K562 (cell line): ENCODE measurements around the gene ZBTB47. TPM values are rescaled to one million over a fixed set of nuclear protein-coding genes. Genes with fewer than 3 reads are reported as not detected.

ENCODE experiments used
- ATAC-seq: fragments of 200-7000 bp; cut with Tn5 transposase; 3 replicates; pipeline ENCODE4 v1.9.1; 2020; ENCODE audit warnings: moderate library complexity
- BruUV-seq: library from RNA; stranded (reverse); fragments of 400-500 nt; replicated peaks from 2 replicates; lab custom pipeline; 2021; lab: Mats Ljungman, UMichigan
- CTCF ChIA-PET: fragments of 300-600 bp; formaldehyde crosslinking; extraction: SDS; loops from one replicate; lab custom pipeline; 2021; ENCODE audit warnings: low intra/inter-chr PET ratio; lab: Yijun Ruan, JAX
- POLR2A ChIA-PET: fragments of 300-600, 350-650 bp; sonication (Branson Sonifier 250); formaldehyde crosslinking; extraction: SDS; loops from one replicate; lab custom pipeline; 2021; ENCODE audit warnings: antibody characterized with exemption, inconsistent platforms; lab: Yijun Ruan, JAX
- DNase-seq, 4 experiments: peaks; one replicate each; pipeline versions ENCODE4 v3.0.0 to v3.0.0-alpha.2; 2011 to 2018; ENCODE audit warnings: low spot score in 3 of 4, mixed read lengths in 3 of 4; ENCODE audit errors: extremely low read depth in 1 of 4
- FAIRE-seq: peaks from 2 replicates; lab custom pipeline; 2011; peaks lifted over from hg19 to GRCh38; lab: Jason Lieb, UNC
- H2AFZ ChIP-seq: 2 replicates; pipeline ENCODE4 v1.6.0; 2011; ENCODE audit warnings: low read depth, low read length, control low read depth, inconsistent platforms
- H3K27ac ChIP-seq: fragments of 200-600 bp; 3 replicates; pipeline ENCODE4 v1.8.0; 2011; ENCODE audit warnings: low read depth, mild to moderate bottlenecking, control low read depth, inconsistent platforms, low read length, moderate library complexity, mixed read lengths; ENCODE audit errors: extremely low read depth
- H3K27me3 ChIP-seq, 2 experiments: fragments of 300-600 bp in 1 of 2; 2 replicates in 1 of 2; 3 replicates in 1 of 2; pipeline versions ENCODE4 v1.6.0 to v1.8.0; 2011; ENCODE audit warnings: inconsistent platforms in 2 of 2, low read length in 2 of 2, mild to moderate bottlenecking in 1 of 2, mixed read lengths in 1 of 2, moderate library complexity in 1 of 2; ENCODE audit not compliant: control insufficient read depth in 2 of 2, insufficient read depth in 2 of 2
- H3K36me3 ChIP-seq: fragments of 300-600 bp; 3 replicates; pipeline ENCODE4 v1.8.0; 2011; ENCODE audit warnings: mild to moderate bottlenecking, low read length, inconsistent platforms; ENCODE audit not compliant: control insufficient read depth, insufficient read depth
- H3K4me1 ChIP-seq, 2 experiments: fragments of 200-600 bp in 1 of 2; replicated peaks in 1 of 2; 2 replicates in 1 of 2; 3 replicates in 1 of 2; pipeline versions ENCODE4 v1.5.1 to v1.8.0; 2011; ENCODE audit warnings: inconsistent platforms in 2 of 2, low read length in 2 of 2, mild to moderate bottlenecking in 1 of 2, mixed read lengths in 1 of 2, moderate library complexity in 1 of 2; ENCODE audit not compliant: control insufficient read depth in 2 of 2, insufficient read depth in 2 of 2
- H3K4me2 ChIP-seq: 2 replicates; pipeline ENCODE4 v1.6.1; 2011; ENCODE audit warnings: low read length, control low read depth, inconsistent platforms, mixed read lengths; ENCODE audit not compliant: insufficient read depth
- H3K4me3 ChIP-seq: fragments of 200-600 bp; sonication (generic), shearing (Covaris generic); 2 replicates; pipeline ENCODE4 v1.5.1; 2016; ENCODE audit warnings: control low read depth, inconsistent platforms
- H3K79me2 ChIP-seq: fragments of 200-600 bp; 3 replicates; pipeline ENCODE4 v1.8.0; 2011; ENCODE audit warnings: low read length, inconsistent platforms; ENCODE audit not compliant: control insufficient read depth, insufficient read depth
- H3K9ac ChIP-seq, 2 experiments: 2 replicates each; pipeline versions ENCODE4 v1.6.0 to v1.6.1; 2011; ENCODE audit warnings: low read depth in 2 of 2, low read length in 2 of 2, control low read depth in 1 of 2, inconsistent platforms in 1 of 2, mild to moderate bottlenecking in 1 of 2, mixed read lengths in 1 of 2; ENCODE audit not compliant: insufficient read depth in 1 of 2
- H3K9me1 ChIP-seq: one replicate; pipeline ENCODE4 v1.6.0; 2011; ENCODE audit warnings: inconsistent platforms, mild to moderate bottlenecking, low read length, moderate library complexity; ENCODE audit not compliant: control insufficient read depth, insufficient read depth
- H3K9me3 ChIP-seq: replicated peaks from 2 replicates; pipeline ENCODE4 v1.5.1; 2011; ENCODE audit warnings: low read depth, low read length, inconsistent platforms; ENCODE audit not compliant: control insufficient read depth, insufficient read depth
- H4K20me1 ChIP-seq: replicated peaks from 2 replicates; pipeline ENCODE4 v1.6.1; 2011; ENCODE audit warnings: low read length, inconsistent platforms, mixed read lengths; ENCODE audit not compliant: control insufficient read depth, insufficient read depth
- CSDE1 ChIP-seq, 2 experiments: fragments of 450-650 bp; IDR thresholded peaks; 2 replicates each; pipeline ENCODE4 v1.6.1; 2016; ENCODE audit warnings: mild to moderate bottlenecking in 1 of 2
- CTCFL ChIP-seq: IDR thresholded peaks from 2 replicates; pipeline ENCODE4 v1.6.1; 2011; ENCODE audit warnings: borderline replicate concordance, low read depth, mild to moderate bottlenecking, moderate library complexity, low read length; ENCODE audit not compliant: insufficient read depth, poor library complexity, severe bottlenecking
- FOXA3 ChIP-seq, 2 experiments: fragments of 450-650 bp in 1 of 2; sonication (generic) in 1 of 2; formaldehyde crosslinking; IDR thresholded peaks in 1 of 2; conservative IDR thresholded peaks in 1 of 2; 2 replicates each; pipeline versions ENCODE4 v1.4.0 to v1.8.0; 2020 to 2022; ENCODE audit warnings: mild to moderate bottlenecking in 2 of 2, missing genetic modification reagents in 1 of 2
- NEUROD1 ChIP-seq: fragments of 150-350 bp; IDR thresholded peaks from 2 replicates; pipeline ENCODE4 v1.6.1; 2014; ENCODE audit warnings: borderline replicate concordance, low read length, low read depth; ENCODE audit not compliant: partially characterized antibody
- SMARCB1 ChIP-seq: IDR thresholded peaks from 2 replicates; pipeline ENCODE4 v1.6.1; 2011; ENCODE audit warnings: improper control_type of control experiment, low read depth; ENCODE audit not compliant: insufficient read length
- ZNF175 ChIP-seq: fragments of 200-800 bp; sonication (Bioruptor generic); IDR thresholded peaks from 2 replicates; pipeline ENCODE4 v1.6.1; 2016; ENCODE audit warnings: low read depth, mild to moderate bottlenecking, missing genetic modification characterization, missing compliant biosample characterization
- ZNF280A ChIP-seq: fragments of 450-650 bp; IDR thresholded peaks from 2 replicates; pipeline ENCODE4 v1.6.1; 2018; ENCODE audit warnings: mild to moderate bottlenecking, low read depth; ENCODE audit not compliant: partially characterized antibody
- WGBS: fragments of 100-300 bp; shearing (Covaris generic); methylation state at CpG from one replicate; pipeline ENCODE4 v1.1.6; 2016; ENCODE audit warnings: low coverage, mixed read lengths; ENCODE audit not compliant: insufficient coverage; ENCODE audit errors: missing lambda C conversion rate; 5-methylcytosine and 5-hydroxymethylcytosine counted together
- in situ Hi-C: fragments of 300-500 bp; cut with MboI; formaldehyde crosslinking; loops from 4 replicates; pipeline ENCODE4 v1.15.0; 2018; ENCODE audit warnings: inconsistent platforms, mixed read lengths
- intact Hi-C: fragments of 100-400 bp; cut with micrococcal nuclease; formaldehyde crosslinking; loops from 2 replicates; pipeline ENCODE4 v1.14.2; 2022
- polyA plus RNA-seq, 8 experiments: library from polyadenylated mRNA; depleted of rRNA in 4 of 8; stranded (reverse) in 5 of 8; unstranded in 3 of 8; fragments of >200 nt; fragmentation: Nextera tagmentation in 2 of 8; fragmentation: Illumina TruSeq in 1 of 8; extraction: Ambion mirVana in 2 of 8; extraction: Trizol in 1 of 8; gene quantifications; 2 replicates each; pipeline versions ENCODE4 v1.2.1 to v1.2.3, GENCODE V29; 2011 to 2014; ENCODE audit warnings: inconsistent platforms in 1 of 8, missing spikeins in 1 of 8
- total RNA-seq, 7 experiments: library from RNA; depleted of rRNA in 6 of 7; stranded (reverse); fragments of >200 nt in 6 of 7; fragmentation: Illumina TruSeq in 2 of 7; extraction: Trizol in 2 of 7; gene quantifications; 2 replicates each; pipeline versions ENCODE4 v1.2.1 to v1.2.3, GENCODE V29; 2011 to 2021; ENCODE audit warnings: low replicate concordance in 1 of 7

Gene ZBTB47
- total and polyA plus RNA-seq, 9 of the 15 experiments (the other 6 are each of a cell fraction or from before 2014, with no cell fraction given) = 0.11 to 4.6 (median 1.7) TPM; not detected in 1

DNA sequence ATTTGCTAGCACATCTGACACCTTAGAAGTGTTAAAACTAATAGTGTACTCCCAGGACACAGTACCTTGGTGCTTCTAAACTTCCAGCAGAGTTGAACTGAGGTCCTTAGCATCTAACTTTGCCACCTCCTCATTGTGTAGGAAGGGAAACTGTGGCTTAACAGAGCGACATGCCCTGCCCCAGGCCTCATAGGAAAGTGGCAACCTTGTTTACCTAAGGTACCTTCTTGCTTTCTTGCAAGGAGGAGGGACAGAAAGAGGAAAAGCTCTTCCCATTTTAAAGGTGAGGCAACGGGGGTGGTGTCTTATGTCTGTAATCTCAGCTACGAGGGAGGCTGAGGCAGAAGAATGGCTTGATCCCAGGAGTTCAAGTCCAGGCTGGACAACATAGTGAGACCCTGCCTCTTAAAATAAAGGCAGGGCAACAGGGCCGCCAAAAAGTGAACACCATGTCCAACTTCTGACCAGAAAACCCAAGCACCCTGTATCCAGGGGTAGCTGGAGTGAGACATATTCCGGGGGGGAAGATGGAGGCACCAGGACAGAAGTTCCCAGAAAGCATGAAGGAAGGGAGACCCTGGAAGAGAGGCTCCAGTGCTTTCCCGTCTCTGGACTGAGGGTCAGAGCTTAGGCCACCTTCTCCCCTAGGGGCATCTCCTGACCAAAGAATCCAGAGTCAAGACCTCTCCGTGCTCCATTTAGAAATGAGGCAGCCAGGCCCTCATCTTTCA lies 31.3 kb downstream of the ZBTB47 start:
- FAIRE-seq (no peak), DNase-seq (no peak), ATAC-seq (no peak)
- H3K4me3 ChIP-seq = no peak overlapping the region
- peaks cover 3 to 26% of the 10 kb centered on the region in 2 experiments; a peak in 3 of 5 replicates for H3K4me1 ChIP-seq
- no peak overlapping the region for H3K27ac ChIP-seq
- 0 out of 2 replicates have a peak, but pooled peaks cover 6% of the 10 kb centered on the region for H4K20me1 ChIP-seq
- no peaks in the 10 kb centered on the region for H3K79me2 ChIP-seq
- WGBS = 12% methylated on average over 7 of the region's 7 CpGs
- H3K27me3 ChIP-seq = peaks cover 34 to 61% of the 10 kb centered on the region in 2 experiments
- H3K9ac ChIP-seq = peak overlapping the region in 1 of 2 experiments; percentile 38; a peak in 1 of 4 replicates
- ChIA-PET POLR2A (interaction anchor here (0.5 to 1.3 kb wide), 5 partner anchors 12 to 257 kb away, joined by 3 to 4 read pairs (median 4); no protein-coding TSS in a partner anchor), CTCF (interaction anchor here (1.7 kb wide), 1 partner anchor 96 kb away, joined by 6 read pairs; no protein-coding TSS in a partner anchor)
- H3K36me3 ChIP-seq = no peaks in the 10 kb centered on the region
- H2AFZ ChIP-seq = peak overlapping the region; percentile 42; the same call in 1 of the 2 replicates
- in situ Hi-C loops (no loop called here), intact Hi-C loops (no loop called here)
- TF ChIP-seq SMARCB1 = no peak
- peak in 1 of 2 experiments; percentile 71; a peak in 1 of 4 replicates for TF ChIP-seq FOXA3 (CRISPR knock-in tag; conservative IDR thresholded peaks at IDR 0.05 in 1 of 2, IDR thresholded peaks at IDR 0.05 in 1 of 2)
- H3K9me1 ChIP-seq = peaks cover 5% of the 10 kb centered on the region
- H3K4me2 ChIP-seq = no peak overlapping the region
- BruUV-seq = no TSS peak
- H3K9me3 ChIP-seq = no peaks in the 10 kb centered on the region

DNA sequence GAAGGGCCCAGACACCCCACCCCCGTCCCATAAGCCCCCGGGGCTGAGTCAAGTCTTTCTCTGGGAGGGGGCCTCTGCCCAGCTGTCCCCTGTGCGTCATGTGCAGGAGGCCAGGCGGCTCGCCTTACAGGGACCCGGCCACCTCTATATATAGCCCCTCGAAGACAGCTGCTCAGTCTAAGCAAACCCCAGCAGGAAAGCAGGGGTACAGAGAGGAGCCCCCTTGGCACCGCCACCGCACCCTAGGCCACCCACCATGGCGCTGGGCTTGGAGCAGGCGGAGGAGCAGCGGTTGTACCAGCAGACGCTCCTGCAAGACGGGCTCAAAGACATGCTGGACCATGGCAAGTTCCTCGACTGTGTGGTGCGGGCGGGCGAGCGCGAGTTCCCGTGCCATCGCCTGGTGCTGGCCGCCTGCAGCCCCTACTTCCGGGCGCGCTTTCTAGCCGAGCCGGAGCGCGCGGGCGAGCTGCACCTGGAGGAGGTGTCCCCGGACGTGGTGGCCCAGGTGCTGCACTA lies 31.9 kb downstream of the ZBTB47 start, which contains the start of gene KLHL40:
Gene KLHL40 (plus strand): TSS at position 175 of the 519 bp plus-strand sequence. CDS start 82 bp downstream, at position 257.
- DNase-seq (no peak), ATAC-seq (no peak), FAIRE-seq (no peak)
- H3K4me2 ChIP-seq = no peak within 1 kb of the TSS
- peaks cover 35 to 68% of the 10 kb centered on the region in 2 experiments for H3K27me3 ChIP-seq
- peak within 1 kb of the TSS in 1 of 2 experiments; percentile 38; a peak in 1 of 4 replicates for H3K9ac ChIP-seq
- H4K20me1 ChIP-seq = 0 out of 2 replicates have a peak, but pooled peaks cover 6% of the 10 kb centered on the region
- peaks cover 5% of the 10 kb centered on the region for H3K9me1 ChIP-seq
- H3K4me1 ChIP-seq = peaks cover 3 to 26% of the 10 kb centered on the region in 2 experiments; a peak in 3 of 5 replicates
- ChIA-PET POLR2A (interaction anchor here (0.5 to 1.3 kb wide), 4 partner anchors 15 to 257 kb away, joined by 3 to 4 read pairs (median 4); no protein-coding TSS in a partner anchor), CTCF (no interaction called here)
- no TSS peak for BruUV-seq
- H2AFZ ChIP-seq = peak within 1 kb of the TSS; percentile 42; the same call in 1 of the 2 replicates
- WGBS = 19% methylated on average over 34 of the region's 34 CpGs
- in situ Hi-C loops = no loop called here
- no peaks in the 10 kb centered on the region for H3K9me3 ChIP-seq
- intact Hi-C loops = no loop called here
- no peak within 1 kb of the TSS for H3K27ac ChIP-seq
- H3K79me2 ChIP-seq = no peaks in the 10 kb centered on the region
- no peaks in the 10 kb centered on the region for H3K36me3 ChIP-seq
- H3K4me3 ChIP-seq = no peak within 1 kb of the TSS
- TF ChIP-seq ZNF280A (no peak), NEUROD1 (no peak), CTCFL (no peak), CSDE1 (IDR thresholded peaks at IDR 0.05) (no peak), ZNF175 (CRISPR knock-in tag) (no peak)
